ENCODE measurements around the gene RNF222. TPM values are rescaled to one million over a fixed set of nuclear protein-coding genes. Genes with fewer than 3 reads are reported as not detected.

Gene RNF222
- total and polyA plus RNA-seq, 10 of the 15 experiments (the other 5 are each of a cell fraction or from before 2014, with no cell fraction given) = not detected

GRCh38 chr17:8354236-8354635 lies 43.4 kb downstream of the RNF222 start:
- CTCF ChIA-PET = no interaction called here
- intact Hi-C loops (cut with micrococcal nuclease; ENCODE audit: unreplicated experiment) (no loop called here), in situ Hi-C loops (cut with MboI) (no loop called here)
- TF ChIP-seq SPI1 (IDR thresholded peaks at IDR 0.05; ENCODE audit: borderline replicate concordance, insufficient read depth, low read depth, low read length) (no peak), SP1 (IDR thresholded peaks at IDR 0.05; ENCODE audit: low read depth, low read length) (no peak), ELK1 (IDR thresholded peaks at IDR 0.05; ENCODE audit: low read depth, low read length) (no peak), ZNF687 (IDR thresholded peaks at IDR 0.05) (no peak), ATF2 (IDR thresholded peaks at IDR 0.05; ENCODE audit: low read length) (no peak), NR2F1 (conservative IDR thresholded peaks at IDR 0.05) (no peak), SMAD1 (IDR thresholded peaks at IDR 0.05; ENCODE audit: low read depth, partially characterized antibody) (no peak), RELB (IDR thresholded peaks at IDR 0.05; ENCODE audit: low read depth) (no peak), SUZ12 (IDR thresholded peaks at IDR 0.05; ENCODE audit: unreplicated experiment) (no peak), RB1 (IDR thresholded peaks at IDR 0.05; ENCODE audit: borderline replicate concordance) (no peak), HDAC6 (IDR thresholded peaks at IDR 0.05; ENCODE audit: unreplicated experiment) (no peak), MEF2B (IDR thresholded peaks at IDR 0.05; ENCODE audit: partially characterized antibody, poor library complexity, severe bottlenecking) (no peak)
- Histone ChIP-seq H3K27ac (ENCODE audit: control insufficient read depth, insufficient read depth) (no peak overlapping the region), H3K9me3 (replicated peaks; ENCODE audit: control insufficient read depth, insufficient read depth, low read length) (no peaks in the 10 kb centered on the region), H2AFZ (ENCODE audit: control insufficient read depth, low read depth, low read length) (no peak overlapping the region), H3K4me3 (no peak overlapping the region), H3K4me1 (ENCODE audit: control insufficient read depth, insufficient read depth, low read length) (no peaks in the 10 kb centered on the region), H4K20me1 (ENCODE audit: control insufficient read depth, insufficient read depth) (no peaks in the 10 kb centered on the region), H3K36me3 (ENCODE audit: control insufficient read depth in 2 of 2, insufficient read depth in 2 of 2, low read length in 1 of 2) (no peaks in the 10 kb centered on the region), H3K27me3 (replicated peaks in 1 of 2; ENCODE audit: control insufficient read depth in 2 of 2, insufficient read depth in 2 of 2, low read length in 1 of 2) (0 out of 4 replicates have a peak, but pooled peaks cover 0 to 2% of the 10 kb centered on the region in 2 experiments), H3K79me2 (ENCODE audit: control insufficient read depth, insufficient read depth, low read length) (no peaks in the 10 kb centered on the region), H3K4me2 (ENCODE audit: control insufficient read depth, insufficient read depth) (no peak overlapping the region), H3K9ac (ENCODE audit: control insufficient read depth, insufficient read depth, low read length) (no peak overlapping the region)
- 35% methylated on average over 8 of the region's 8 CpGs for WGBS (ENCODE audit: insufficient coverage, insufficient replicate concordance, low lambda C conversion rate, missing lambda C conversion rate)
- ATAC-seq (no peak), DNase-seq (ENCODE audit: low read depth, low spot score) (no peak), FAIRE-seq (no peak)
- SMC1A ChIA-PET (ENCODE audit: uncharacterized antibody, unreplicated experiment) = no interaction called here
- RAD21 ChIA-PET (ENCODE audit: unreplicated experiment) = no interaction called here
- no TSS peak for BruUV-seq (replicated peaks)
- POLR2A ChIA-PET = no interaction called here
